Adrenal gland (tissue), 5 donors: Measurements from ENCODE around the gene EWSR1.

Source experiments
- CTCF ChIP-seq, 6 experiments: fragments of 450-650 bp in 4 of 6; fragments of 200-600 bp in 2 of 6; sonication (generic) in 1 of 6; IDR thresholded peaks; 1 replicate in 5 of 6; 2 replicates in 1 of 6; pipeline versions ENCODE4 v1.5.1 to v1.8.0; 2016 to 2021; ENCODE audit warnings: antibody characterized with exemption in 6 of 6, mild to moderate bottlenecking in 2 of 6, moderate library complexity in 1 of 6
- POLR2A ChIP-seq, 2 donors: fragments of 450-650 bp; IDR thresholded peaks; one replicate each; pipeline ENCODE4 v1.6.1; 2017; ENCODE audit warnings: antibody characterized with exemption in 2 of 2, mild to moderate bottlenecking in 2 of 2, moderate library complexity in 1 of 2
- donor health status: DM: no; HTN: no; CAD: no.

- TF ChIP-seq CTCF (IDR thresholded peaks at IDR 0.05): no peak
- TF ChIP-seq POLR2A (IDR thresholded peaks at IDR 0.05): no peak
These were observed 22.0 kb downstream of the EWSR1 start for GRCh38 chr22:29290061-29290460.
